GM18511 (cell line): ENCODE measurements around the gene RNF180.
A peak's percentile ranks its signal among the peaks of the same experiment; 100 is the strongest.

Source experiments
- ATAC-seq: cut with Tn5 transposase; IDR thresholded peaks from one replicate; pipeline ENCODE4 v1.9.1; 2021; ENCODE audit warnings: mild to moderate bottlenecking, moderate library complexity; ENCODE audit not compliant: unreplicated experiment

RNF180 gene

DNA sequence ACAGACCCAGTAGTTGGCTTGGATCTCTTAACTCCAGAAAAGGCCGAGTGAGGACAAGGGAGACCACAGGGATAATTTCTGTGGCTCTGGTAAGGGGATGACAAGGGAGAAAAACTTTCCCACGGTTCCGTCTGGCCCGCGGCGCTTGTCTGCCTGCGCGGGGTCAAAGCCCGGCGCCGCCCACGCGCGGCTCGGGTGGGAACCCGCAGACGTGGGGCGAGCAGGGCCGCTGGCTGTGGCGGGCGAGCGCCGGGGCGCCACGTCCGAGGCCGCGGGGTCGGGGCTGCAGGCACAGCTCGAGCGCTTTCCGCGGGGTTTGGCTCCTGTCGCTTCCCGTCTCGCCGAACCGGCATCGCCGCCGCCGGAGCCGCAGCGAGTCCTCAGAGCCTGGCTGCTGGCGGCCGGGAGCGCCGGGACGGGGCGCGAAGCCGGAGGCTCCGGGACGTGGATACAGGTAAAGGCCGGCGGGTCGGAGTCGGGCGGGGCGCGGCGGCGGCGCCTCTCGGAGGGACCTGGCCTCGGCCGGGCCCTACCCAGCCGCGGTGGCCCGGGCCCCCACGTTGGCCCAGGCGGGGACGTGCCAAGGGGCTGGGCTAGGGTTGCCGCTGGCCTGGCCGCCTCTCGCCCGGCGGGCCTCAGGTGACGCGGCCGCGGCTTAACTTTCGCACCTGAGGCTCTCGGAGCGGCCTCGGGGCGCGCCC, at the start of gene RNF180:
RNF180 (plus strand) TSS at position 344 of the 701 bp plus-strand sequence. CDS start 34,965 bp downstream, outside the sequence.
- ATAC-seq, result peak; percentile 44

DNA sequence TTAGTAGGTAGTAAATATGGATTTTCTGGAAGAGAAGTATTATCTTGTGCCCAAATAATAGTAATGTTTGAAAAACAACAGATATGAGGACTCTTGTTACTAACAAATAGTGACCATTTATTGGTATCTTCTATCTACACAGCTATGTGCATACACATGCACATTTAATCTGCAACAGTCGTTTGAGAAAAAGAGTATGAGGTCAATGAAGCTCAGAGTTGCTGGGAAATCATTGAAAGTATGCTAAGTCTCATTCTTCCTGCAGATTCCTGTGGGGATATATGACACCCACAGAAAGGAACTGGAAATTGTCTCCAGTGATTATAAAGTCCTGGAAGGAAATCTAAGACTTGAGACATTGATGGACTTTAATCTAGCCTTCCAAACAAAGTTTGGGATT, 40.1 kb upstream of the RNF180 start:
- no peak for ATAC-seq

DNA sequence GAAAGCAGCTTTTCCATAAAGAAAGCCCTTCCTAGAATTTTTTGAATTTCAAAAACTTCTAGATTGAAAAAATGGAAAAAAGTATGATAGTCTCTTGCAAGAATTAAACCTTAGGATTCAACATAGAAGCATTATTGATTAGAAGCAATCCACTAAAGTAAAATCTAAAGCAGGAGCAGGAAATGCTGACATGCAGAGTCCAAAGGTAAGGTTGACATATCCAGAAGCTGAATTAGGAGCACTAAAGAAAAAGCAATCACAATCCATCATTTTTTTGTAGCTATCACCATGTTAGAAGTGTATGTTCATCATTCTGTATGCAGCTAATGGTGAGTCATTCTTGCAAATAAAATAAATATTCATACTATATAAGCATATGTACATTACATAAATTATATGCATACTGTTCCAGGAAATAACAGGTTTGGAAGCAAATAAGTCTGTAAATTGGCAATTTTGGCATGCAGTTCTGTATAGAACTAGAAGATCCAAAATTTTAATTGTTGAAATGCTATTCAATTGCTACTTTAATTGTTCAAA, 39.4 kb upstream of the RNF180 start:
- no peak for ATAC-seq

GRCh38 chr5:64140018-64140417, 25.6 kb upstream of the RNF180 start:
- ATAC-seq, result no peak

GRCh38 chr5:64144425-64145215, 21.0 kb upstream of the RNF180 start:
- ATAC-seq, result no peak

DNA sequence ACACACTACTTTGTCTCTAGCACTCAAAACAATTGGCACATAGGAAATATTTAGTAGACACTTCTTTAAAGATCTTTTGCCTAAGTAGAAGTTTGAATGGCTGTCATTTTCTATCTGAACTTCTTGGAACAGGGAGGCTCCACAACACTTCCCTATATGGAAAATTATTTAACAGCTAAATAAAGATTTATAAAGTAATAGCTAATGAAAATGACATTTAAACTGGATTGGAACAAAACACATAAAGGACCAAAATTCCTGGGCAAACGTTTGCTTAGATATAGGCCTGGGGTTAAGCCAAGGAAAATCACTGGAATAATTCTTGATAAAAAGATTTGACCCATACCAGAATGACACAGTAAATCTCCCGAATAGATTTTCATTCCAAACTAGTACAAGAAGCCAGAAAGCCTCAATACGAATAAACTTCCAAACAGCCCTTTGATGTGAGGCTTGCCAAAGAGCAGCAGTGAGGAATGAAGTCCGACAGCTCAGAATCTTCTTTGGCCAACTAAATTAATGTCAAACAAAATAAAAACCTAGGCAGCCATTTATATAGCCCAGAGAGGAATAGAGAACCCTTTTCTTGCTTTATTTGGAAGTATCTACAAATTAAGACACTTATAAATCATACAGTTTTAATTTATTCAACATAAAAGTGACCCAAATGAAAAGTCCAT, 20.3 kb upstream of the RNF180 start:
- ATAC-seq, result no peak

- no peak for ATAC-seq
Observed at GRCh38 chr5:64147379-64147778, 18.3 kb upstream of the RNF180 start.

DNA sequence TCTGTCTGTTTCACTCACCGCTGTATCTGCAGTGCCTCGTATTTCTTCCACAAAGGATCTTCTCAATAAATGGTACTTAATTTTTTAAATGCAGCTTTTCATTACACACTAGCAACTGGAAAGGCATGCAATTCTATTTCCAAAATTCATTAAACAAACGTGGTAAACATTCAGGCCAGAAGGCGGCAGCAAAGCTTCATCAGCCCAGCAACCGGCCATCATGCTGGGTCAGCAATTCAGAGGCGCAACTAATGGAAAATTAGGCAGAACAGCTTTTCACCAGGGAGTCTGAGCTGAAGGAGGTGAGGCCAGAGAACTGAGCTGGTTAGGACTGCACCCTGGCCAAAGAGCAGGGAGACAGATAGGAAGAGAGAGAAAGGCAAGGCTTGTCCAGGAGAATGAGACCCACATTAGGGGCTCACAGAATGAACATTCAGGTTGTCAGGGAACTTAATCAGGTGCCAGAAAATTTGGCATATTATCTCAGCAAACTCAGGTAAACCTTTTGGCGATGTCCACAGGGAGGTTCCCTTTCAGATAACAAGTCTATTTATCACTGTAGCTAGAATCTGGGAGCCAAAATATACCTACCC, 17.7 kb upstream of the RNF180 start:
- ATAC-seq, result peak; percentile 63

- peak; percentile 38 for ATAC-seq
Observed at GRCh38 chr5:64149268-64149667, 16.4 kb upstream of the RNF180 start.

DNA sequence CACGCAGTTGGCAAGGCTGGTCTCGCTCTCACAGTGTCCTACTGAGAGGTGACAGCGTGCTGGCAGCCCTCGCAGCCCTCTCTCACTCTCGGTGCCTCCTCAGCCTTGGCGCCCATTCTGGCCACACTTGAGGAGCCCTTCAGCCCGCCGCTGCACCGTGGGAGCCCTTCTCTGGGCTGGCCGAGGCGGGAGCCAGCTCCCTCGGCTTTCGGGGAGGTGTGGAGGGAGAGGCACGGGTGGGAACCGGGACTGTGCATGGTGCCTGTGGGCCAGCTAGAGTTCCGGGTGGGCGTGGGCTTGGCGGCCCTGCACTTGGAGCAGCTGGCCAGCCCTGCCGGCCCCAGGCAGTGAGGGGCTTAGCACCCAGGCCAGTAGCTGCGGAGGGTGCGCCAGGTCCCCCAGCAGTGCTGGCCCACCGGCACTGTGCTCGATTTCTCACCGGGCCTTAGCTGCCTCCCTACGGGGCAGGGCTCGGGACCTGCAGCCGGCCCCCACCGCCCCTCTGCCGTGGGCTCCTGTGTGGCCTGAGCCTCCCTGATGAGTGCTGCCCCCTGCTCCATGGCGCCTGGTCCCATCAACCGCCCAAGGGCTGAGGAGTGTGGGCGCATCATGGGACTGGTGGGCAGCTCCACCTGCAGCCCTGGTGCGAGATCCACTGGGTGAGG, 15.7 kb upstream of the RNF180 start:
- ATAC-seq, result no peak

DNA sequence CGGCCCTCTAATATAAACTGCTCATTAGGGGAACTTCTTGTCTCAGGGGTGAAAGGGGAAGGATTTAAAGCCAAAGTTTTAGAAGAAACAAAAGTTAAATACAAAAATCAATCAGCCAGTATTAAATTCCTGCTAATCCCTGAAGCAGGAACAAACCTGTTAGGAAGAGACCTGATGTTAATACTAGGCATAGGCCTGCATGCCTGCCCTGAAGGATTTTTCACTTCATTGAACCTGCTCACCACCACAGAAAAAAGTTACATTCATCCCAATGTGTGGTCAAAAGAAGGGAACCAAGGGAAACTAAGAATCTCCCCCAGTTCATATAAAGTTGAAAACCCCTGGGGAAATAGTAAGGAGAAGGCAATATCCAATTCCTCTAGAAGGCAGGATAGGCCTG, 9.4 kb upstream of the RNF180 start:
- ATAC-seq, result no peak

GRCh38 chr5:64158827-64159226, 6.8 kb upstream of the RNF180 start:
- no peak for ATAC-seq

DNA sequence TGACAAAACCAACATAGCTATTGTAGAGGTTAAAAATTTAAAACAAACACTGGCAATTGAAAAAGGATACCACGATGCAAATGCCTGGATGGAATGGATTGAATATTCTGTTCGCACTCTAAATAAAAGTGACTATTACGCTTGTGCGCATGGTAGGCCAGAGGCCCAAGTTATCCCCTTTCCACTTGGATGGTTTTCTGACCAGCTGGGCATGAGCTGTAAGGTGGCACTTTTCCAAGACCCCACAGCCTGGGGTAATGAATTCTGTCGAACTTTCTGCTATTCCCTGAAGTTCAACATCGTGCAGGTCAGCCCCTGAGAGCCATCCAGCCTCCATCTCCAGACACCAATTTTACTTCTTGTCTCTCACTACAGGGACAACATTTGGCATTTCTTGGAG, 5.4 kb upstream of the RNF180 start:
- no peak for ATAC-seq

- ATAC-seq, result peak; percentile 61
Observed at GRCh38 chr5:64161420-64161819, 4.2 kb upstream of the RNF180 start.

DNA sequence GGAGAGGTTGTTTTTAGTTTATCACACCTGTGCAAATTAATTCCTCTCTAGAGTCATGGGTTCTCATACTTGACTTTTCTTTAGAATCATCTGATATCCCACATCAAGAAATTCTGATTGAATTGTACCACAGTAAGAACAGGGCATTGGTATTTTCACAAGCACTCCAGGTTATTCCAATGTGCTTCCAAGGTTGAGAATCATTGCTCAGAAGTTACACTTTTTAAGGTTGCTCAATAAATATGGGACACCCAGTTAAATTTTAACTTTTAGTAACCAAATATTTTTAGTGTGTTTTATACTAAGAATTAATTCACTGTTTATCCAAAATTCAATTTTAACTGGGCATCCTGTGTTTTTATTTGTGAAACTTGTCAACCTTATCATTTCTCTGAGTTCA, 2.5 kb upstream of the RNF180 start:
- no peak for ATAC-seq

- ATAC-seq, result no peak
Observed at GRCh38 chr5:64163746-64164145, 1.9 kb upstream of the RNF180 start.

DNA sequence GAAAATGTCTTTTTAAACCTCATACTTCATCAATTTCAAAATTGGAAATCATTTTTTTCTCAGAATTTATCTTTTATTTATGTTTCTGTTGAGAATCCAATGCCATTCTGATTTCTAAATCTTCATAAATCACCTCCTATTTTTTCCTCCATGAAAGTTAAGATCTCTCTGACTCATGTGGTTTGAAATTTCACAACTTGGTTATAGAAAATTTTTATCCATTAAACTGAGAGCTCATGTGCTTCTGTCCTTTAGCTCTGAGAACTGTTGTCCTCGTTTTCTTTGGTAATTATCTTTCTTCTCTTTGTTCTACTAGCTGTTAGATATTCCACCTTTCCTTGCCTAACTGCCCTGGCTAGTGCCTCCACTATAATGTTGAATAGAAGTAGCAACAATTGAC, 1.5 kb upstream of the RNF180 start:
- no peak for ATAC-seq

GRCh38 chr5:64165160-64165499, 513 bp upstream of the RNF180 start:
- no peak for ATAC-seq

DNA sequence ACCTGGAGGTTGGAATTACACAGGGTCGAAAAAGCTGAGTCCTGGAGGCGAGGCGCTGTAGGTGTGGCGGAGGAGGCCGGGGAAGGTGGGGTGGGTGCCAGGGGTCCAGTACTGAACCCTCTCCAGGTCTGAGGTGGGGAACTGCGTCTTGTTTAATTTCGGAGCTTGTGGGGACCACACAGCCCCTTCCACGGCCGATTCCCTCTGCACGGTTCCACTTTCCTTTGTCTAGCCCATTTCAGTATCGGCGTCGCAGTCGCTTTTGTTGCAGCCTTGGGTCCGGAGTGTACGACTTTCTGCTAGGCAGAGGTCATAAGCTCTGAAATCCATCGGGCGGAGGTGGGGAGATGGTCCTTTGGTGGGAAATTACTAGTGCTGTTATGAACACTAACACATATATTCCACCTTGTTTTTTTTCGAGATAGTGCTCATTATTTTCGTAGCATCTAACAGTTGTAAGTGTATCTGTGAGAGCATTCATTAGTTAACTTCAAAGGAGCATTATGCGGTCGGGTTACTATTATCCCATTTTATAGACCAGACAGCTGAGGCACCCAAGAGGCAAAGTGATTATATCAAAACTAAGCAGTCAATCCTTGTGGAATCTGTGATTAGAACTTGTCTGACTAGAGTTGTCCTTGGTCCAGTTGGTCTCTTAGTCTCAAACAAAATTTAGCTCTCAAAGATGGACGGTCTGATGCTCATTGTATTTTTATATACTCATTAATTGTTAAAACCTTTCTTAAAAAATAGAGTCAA, 737 bp downstream of the RNF180 start:
- ATAC-seq, result peak; percentile 24

- no peak for ATAC-seq
Observed at GRCh38 chr5:64176301-64176700, 10.7 kb downstream of the RNF180 start.
